Prostate gland (tissue), 2 donors: ENCODE data around the gene MAP4.

Experiments used
- POLR2AphosphoS5 ChIP-seq: sonication (generic); formaldehyde crosslinking; IDR thresholded peaks from one replicate; pipeline ENCODE4 v1.6.1; 2017; ENCODE audit warnings: antibody characterized with exemption
- TF ChIP-seq, protein P1 (sequence below), 4 experiments: fragments of 200-600 bp in 2 of 4; fragments of 450-650 bp in 2 of 4; sonication (generic) in 2 of 4; IDR thresholded peaks; 1 replicate in 3 of 4; 2 replicates in 1 of 4; pipeline ENCODE4 v1.5.1; 2016 to 2019; ENCODE audit warnings: antibody characterized with exemption in 4 of 4, mild to moderate bottlenecking in 2 of 4, moderate library complexity in 2 of 4

DNA sequence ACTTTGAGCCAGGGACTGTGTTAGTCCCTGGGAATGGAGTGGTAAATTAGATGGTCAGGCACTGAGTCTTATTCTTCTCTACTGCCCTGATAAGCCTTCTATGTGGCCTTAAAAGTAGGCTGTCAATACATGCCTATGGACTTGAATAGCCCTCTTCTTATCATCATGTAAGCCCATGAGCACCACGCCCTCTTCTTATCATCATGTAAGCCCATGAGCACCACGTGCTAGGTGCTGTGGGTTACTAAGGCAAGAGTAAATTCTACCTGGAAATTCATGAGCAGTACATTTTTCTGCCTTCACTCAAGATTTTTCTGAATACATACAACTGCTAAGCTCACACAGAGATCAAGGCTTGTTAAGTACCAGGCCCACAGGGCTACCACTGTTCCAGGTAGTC is 144.8 kb downstream of the MAP4 start:
- TF ChIP-seq, protein P1, sequence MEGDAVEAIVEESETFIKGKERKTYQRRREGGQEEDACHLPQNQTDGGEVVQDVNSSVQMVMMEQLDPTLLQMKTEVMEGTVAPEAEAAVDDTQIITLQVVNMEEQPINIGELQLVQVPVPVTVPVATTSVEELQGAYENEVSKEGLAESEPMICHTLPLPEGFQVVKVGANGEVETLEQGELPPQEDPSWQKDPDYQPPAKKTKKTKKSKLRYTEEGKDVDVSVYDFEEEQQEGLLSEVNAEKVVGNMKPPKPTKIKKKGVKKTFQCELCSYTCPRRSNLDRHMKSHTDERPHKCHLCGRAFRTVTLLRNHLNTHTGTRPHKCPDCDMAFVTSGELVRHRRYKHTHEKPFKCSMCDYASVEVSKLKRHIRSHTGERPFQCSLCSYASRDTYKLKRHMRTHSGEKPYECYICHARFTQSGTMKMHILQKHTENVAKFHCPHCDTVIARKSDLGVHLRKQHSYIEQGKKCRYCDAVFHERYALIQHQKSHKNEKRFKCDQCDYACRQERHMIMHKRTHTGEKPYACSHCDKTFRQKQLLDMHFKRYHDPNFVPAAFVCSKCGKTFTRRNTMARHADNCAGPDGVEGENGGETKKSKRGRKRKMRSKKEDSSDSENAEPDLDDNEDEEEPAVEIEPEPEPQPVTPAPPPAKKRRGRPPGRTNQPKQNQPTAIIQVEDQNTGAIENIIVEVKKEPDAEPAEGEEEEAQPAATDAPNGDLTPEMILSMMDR (IDR thresholded peaks at IDR 0.05) = no peak
- no peak for TF ChIP-seq POLR2AphosphoS5
